DOHH2 (cell line): Measurements from ENCODE around the gene STXBP3.
A peak's percentile ranks its signal among the peaks of the same experiment; 100 is the strongest.

Source experiments
- H3F3A ChIP-seq: fragments of 200-600 bp; sonication (generic), shearing (Covaris generic); 2 replicates; pipeline ENCODE4 v1.6.0; 2016; ENCODE audit warnings: antibody characterized with exemption, mild to moderate bottlenecking; ENCODE audit not compliant: control insufficient read depth, insufficient read depth
- H3K27ac ChIP-seq: fragments of 200-600 bp; sonication (generic); 2 replicates; pipeline ENCODE4 v1.5.1; 2014; ENCODE audit warnings: low read depth, mild to moderate bottlenecking, low read length, moderate library complexity
- H3K27me3 ChIP-seq: fragments of 200-600 bp; sonication (generic); 2 replicates; pipeline ENCODE4 v1.6.1; 2014; ENCODE audit warnings: mild to moderate bottlenecking, low read length, mixed read lengths; ENCODE audit not compliant: control insufficient read depth
- H3K36me3 ChIP-seq: fragments of 200-600 bp; sonication (generic); 2 replicates; pipeline ENCODE4 v1.6.1; 2014; ENCODE audit warnings: mild to moderate bottlenecking, low read length, moderate library complexity, mixed read lengths; ENCODE audit not compliant: control insufficient read depth
- H3K4me1 ChIP-seq: fragments of 200-600 bp; sonication (generic); 2 replicates; pipeline ENCODE4 v1.6.1; 2014; ENCODE audit warnings: mild to moderate bottlenecking, low read length, mixed read lengths; ENCODE audit not compliant: control insufficient read depth
- H3K4me2 ChIP-seq: fragments of 200-600 bp; sonication (generic); 2 replicates; pipeline ENCODE4 v1.6.0; 2014; ENCODE audit warnings: mild to moderate bottlenecking, low read length, moderate library complexity
- H3K4me3 ChIP-seq: fragments of 200-600 bp; sonication (generic); 2 replicates; pipeline ENCODE4 v1.5.1; 2014; ENCODE audit warnings: mild to moderate bottlenecking, low read length, mixed read lengths
- H3K79me2 ChIP-seq: fragments of 200-600 bp; sonication (generic); 2 replicates; pipeline ENCODE4 v1.6.1; 2014; ENCODE audit warnings: mild to moderate bottlenecking, low read length, mixed read lengths; ENCODE audit not compliant: control insufficient read depth
- H3K9me2 ChIP-seq: fragments of 200-600 bp; sonication (generic); replicated peaks from 2 replicates; pipeline ENCODE4 v1.6.1; 2014; ENCODE audit warnings: mild to moderate bottlenecking, low read length, mixed read lengths; ENCODE audit not compliant: control insufficient read depth
- H3K9me3 ChIP-seq: fragments of 200-600 bp; sonication (generic); 2 replicates; pipeline ENCODE4 v1.6.1; 2014; ENCODE audit warnings: antibody characterized with exemption, low read length, mixed read lengths; ENCODE audit not compliant: control insufficient read depth, insufficient read depth
- H4K20me1 ChIP-seq: fragments of 200-600 bp; sonication (generic); 2 replicates; pipeline ENCODE4 v1.6.0; 2014; ENCODE audit warnings: low read depth, mild to moderate bottlenecking, antibody characterized with exemption, low read length, moderate library complexity; ENCODE audit not compliant: control insufficient read depth, insufficient read depth
- EZH2phosphoT487 ChIP-seq: fragments of 200-600 bp; sonication (generic); IDR thresholded peaks from 2 replicates; pipeline ENCODE4 v1.6.1; 2017; ENCODE audit warnings: borderline replicate concordance, mild to moderate bottlenecking, antibody characterized with exemption, low read length, moderate library complexity, mixed read lengths
- TF ChIP-seq, protein P1 (sequence below): fragments of 200-600 bp; sonication (generic); IDR thresholded peaks from one replicate; pipeline ENCODE4 v1.5.1; 2014; ENCODE audit warnings: antibody characterized with exemption, mild to moderate bottlenecking, low read depth, low read length; ENCODE audit not compliant: poor library complexity, severe bottlenecking

The STXBP3 gene

DNA sequence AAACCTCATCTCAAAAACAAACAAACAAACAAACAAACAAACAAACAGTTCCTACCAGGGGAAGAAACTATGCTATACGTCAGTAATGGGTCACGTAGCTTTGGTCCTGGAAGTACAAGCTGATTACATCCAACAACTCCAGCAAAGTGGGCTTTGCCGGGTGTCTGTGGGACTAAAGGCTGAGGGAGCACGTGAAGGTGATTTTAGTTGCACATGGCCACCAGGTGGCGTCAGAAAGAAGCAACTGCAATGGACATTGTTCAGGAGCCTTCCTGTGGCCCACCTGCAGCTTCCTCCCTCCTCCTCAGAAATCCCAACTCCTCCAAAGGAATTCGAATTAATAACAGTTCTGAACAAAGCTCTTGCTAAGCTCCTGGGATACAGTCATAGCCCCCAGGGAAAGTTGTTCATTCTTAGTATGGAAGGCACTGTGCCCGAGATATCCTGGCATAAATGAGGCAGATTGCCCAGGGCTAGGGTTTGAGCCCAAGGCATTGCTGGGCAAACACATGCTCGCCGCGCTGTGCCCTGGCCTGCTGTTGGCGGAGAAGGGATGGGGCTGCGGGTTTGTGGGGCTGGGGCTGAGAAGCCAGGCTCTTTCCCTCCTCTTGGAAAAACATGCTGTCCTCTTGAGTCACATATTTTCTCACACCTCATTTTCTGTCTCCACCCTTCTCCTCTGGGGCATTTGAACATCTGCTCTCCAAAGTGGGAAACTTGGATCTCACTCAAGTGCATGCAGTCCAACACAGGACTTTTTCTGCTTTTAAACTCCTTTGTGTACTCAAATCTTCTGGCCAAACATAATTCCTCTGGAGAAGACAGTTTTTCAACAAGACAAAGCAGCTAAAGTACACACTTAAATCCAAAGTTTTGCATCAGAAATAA is 81.8 kb downstream of the STXBP3 start:
- H3K4me3 ChIP-seq = no peak overlapping the region
- no peak for TF ChIP-seq EZH2phosphoT487
- TF ChIP-seq, protein P1, sequence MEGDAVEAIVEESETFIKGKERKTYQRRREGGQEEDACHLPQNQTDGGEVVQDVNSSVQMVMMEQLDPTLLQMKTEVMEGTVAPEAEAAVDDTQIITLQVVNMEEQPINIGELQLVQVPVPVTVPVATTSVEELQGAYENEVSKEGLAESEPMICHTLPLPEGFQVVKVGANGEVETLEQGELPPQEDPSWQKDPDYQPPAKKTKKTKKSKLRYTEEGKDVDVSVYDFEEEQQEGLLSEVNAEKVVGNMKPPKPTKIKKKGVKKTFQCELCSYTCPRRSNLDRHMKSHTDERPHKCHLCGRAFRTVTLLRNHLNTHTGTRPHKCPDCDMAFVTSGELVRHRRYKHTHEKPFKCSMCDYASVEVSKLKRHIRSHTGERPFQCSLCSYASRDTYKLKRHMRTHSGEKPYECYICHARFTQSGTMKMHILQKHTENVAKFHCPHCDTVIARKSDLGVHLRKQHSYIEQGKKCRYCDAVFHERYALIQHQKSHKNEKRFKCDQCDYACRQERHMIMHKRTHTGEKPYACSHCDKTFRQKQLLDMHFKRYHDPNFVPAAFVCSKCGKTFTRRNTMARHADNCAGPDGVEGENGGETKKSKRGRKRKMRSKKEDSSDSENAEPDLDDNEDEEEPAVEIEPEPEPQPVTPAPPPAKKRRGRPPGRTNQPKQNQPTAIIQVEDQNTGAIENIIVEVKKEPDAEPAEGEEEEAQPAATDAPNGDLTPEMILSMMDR = peak; percentile 70
- no peaks in the 10 kb centered on the region for H3K79me2 ChIP-seq
- H3K4me2 ChIP-seq = no peak overlapping the region
- no peaks in the 10 kb centered on the region for H3F3A ChIP-seq
- H3K9me2 ChIP-seq = no peaks in the 10 kb centered on the region
- no peaks in the 10 kb centered on the region for H3K9me3 ChIP-seq
- no peaks in the 10 kb centered on the region for H3K36me3 ChIP-seq
- H4K20me1 ChIP-seq = no peaks in the 10 kb centered on the region
- no peaks in the 10 kb centered on the region for H3K4me1 ChIP-seq
- H3K27me3 ChIP-seq = no peaks in the 10 kb centered on the region
- no peak overlapping the region for H3K27ac ChIP-seq

DNA sequence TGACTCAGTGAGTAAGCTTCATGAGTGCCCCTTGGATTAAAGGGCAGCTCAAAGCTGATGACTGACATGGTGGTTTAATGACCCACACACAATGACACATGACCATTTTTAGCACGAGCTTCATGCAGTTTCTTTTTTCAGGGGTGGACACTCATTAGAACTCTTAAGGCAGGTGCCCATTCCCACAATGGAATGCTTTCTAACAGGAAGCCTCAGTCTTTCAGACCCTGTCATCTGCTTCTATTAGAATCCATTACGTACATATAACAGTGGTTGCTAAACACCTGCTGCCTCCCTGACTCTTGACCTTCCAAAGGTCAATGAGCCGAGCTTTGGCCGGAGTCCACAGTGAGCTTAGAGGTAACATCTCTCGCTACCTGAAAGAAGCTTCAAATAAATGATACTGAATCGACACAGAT is 83.0 kb downstream of the STXBP3 start:
- TF ChIP-seq, protein P1 = no peak
- no peak for TF ChIP-seq EZH2phosphoT487
- Histone ChIP-seq H3K4me1 (no peaks in the 10 kb centered on the region), H3K27ac (no peak overlapping the region)

DNA sequence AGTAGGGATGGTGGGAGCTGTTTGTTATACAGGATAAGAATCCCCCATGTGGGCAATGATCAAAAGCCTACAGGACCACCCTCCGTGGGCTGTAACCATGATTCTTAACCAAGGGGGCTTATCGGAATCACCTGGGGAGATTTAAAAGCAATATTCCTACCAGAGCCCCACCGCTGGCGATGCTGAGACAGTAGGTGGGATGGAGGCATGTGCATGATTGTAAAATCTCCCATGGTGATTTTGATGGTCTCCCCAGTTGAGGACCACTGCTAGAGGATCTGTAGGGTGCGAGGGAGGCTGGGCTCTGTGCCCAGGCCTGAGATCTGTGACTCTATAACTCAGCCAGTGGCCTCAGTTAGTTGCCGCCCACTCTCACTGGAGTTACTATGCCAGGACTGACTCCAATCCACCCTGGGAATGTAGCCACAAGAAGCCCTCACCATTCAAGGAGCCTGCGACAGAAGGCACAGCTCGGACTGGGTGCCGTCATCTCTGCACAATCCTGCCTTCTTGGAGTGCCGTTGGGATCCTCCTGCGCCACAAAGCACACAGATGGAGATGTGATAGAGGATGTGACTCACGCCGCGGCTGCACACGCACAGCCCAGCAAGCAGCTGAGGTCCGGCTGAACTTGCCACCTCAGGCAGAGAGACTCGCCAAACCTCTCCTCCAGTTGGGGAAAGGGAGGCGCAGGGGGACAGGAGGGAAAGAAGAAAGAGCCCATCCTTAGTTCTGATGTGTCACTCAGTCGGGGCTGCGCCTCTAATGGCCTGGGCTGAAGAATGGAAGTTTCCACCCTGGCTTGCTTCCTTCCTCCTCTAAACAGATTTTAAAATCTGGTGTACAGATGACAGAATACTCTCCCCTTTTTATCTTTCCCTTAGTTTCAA is 83.9 kb downstream of the STXBP3 start:
- Histone ChIP-seq H3K36me3 (no peaks in the 10 kb centered on the region), H3F3A (no peaks in the 10 kb centered on the region), H4K20me1 (no peaks in the 10 kb centered on the region), H3K4me2 (no peak overlapping the region), H3K27me3 (no peaks in the 10 kb centered on the region), H3K27ac (no peak overlapping the region), H3K79me2 (no peaks in the 10 kb centered on the region), H3K4me3 (no peak overlapping the region), H3K9me2 (no peaks in the 10 kb centered on the region), H3K9me3 (no peaks in the 10 kb centered on the region), H3K4me1 (no peaks in the 10 kb centered on the region)
- TF ChIP-seq, protein P1 = no peak

More for the DNA sequence above, 83.0 kb downstream of the STXBP3 start:
- no peaks in the 10 kb centered on the region for H3K79me2 ChIP-seq
- no peaks in the 10 kb centered on the region for H3K36me3 ChIP-seq
- H3K9me3 ChIP-seq = no peaks in the 10 kb centered on the region
- H3K4me3 ChIP-seq = no peak overlapping the region
- no peaks in the 10 kb centered on the region for H4K20me1 ChIP-seq
- no peaks in the 10 kb centered on the region for H3F3A ChIP-seq
- no peaks in the 10 kb centered on the region for H3K27me3 ChIP-seq
- H3K4me2 ChIP-seq = no peak overlapping the region
- H3K9me2 ChIP-seq = no peaks in the 10 kb centered on the region
